Measurements from ENCODE around the gene HTRA3. TPM values are rescaled to one million over a fixed set of nuclear protein-coding genes. Genes with fewer than 3 reads are reported as not detected.

Gene HTRA3
- total and polyA plus RNA-seq, 2 of the 4 experiments (the other 2 are of a cell fraction), result 1.3 to 9.5 TPM

DNA sequence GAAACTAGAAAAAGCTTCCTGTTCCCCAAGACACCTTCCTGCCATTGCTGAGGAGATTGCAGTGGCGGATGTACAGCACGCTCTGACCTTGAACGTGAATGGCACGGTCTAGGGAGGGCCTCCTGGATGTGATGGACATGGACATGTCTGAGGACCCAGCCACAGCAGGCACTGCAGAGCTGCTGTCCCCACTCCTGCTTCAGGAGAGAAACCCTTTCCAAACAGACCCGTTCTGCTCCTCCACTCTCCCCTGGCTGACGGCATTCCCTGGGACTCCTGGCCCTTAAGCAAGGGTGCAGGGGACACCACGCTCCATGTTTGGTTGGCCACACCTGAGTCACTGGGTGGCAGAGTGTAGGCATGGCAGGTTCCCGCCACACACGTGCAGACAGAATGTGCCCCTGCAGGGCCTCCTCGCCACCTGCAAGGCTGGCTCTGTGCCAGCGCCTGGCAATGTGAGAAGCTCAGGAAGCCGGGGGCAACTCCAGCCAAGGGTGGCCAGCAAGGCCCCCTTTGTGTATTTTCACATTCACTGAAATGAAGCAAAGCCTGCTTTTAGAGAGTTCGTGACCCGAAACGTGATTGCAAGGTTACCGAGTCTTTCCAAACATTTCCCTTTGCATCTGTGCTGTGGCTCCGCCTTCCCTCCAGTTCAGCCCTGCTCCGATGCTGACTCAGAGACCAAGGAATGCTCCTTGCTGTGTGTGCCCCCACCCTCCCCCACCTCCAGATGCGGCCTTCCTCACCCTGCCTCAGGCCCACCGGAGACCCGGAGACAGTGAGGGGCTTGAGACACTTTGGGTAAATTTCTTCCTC is 46.1 kb downstream of the HTRA3 start (continued):
- peak; percentile 32; the same call in 1 of the 2 replicates for TF ChIP-seq NFE2L2 (IDR thresholded peaks at IDR 0.05; ENCODE audit: low read depth, low read length)
- peak; percentile 62 for TF ChIP-seq CEBPB (IDR thresholded peaks at IDR 0.05; ENCODE audit: low read depth, low read length)
- TF ChIP-seq FOS (IDR thresholded peaks at IDR 0.05; ENCODE audit: low read depth, low read length), result peak; percentile 77; the same call in 1 of the 2 replicates

- Histone ChIP-seq H3K9ac (ENCODE audit: low read depth, low read length) (no peak overlapping the region), H2BK15ac (ENCODE audit: low read depth, low read length) (no peak overlapping the region), H3K36me3 (ENCODE audit: control insufficient read depth, insufficient read depth, low read length) (no peaks in the 10 kb centered on the region), H2AFZ (replicated peaks; ENCODE audit: low read length, poor library complexity) (peak overlapping the region; percentile 71), H3K4me1 (ENCODE audit: control insufficient read depth, insufficient read depth, low read length) (peaks cover 14% of the 10 kb centered on the region), H3K27ac (ENCODE audit: insufficient read depth, low read length) (peak overlapping the region; percentile 18; the same call in 1 of the 2 replicates), H4K91ac (ENCODE audit: insufficient read depth, low read depth, low read length) (peak overlapping the region; percentile 19; the same call in 1 of the 2 replicates), H3K14ac (replicated peaks; ENCODE audit: low read depth, low read length) (0 out of 2 replicates have a peak overlapping the region, but pooled peaks have one; percentile 6), H2BK5ac (ENCODE audit: low read depth, low read length, poor library complexity, severe bottlenecking) (no peak overlapping the region), H3K56ac (ENCODE audit: extremely low read depth, insufficient read depth, low read length) (no peak overlapping the region), H2AK9ac (replicated peaks; ENCODE audit: low read depth, low read length, poor library complexity) (peak overlapping the region; percentile 81), H3K27me3 (ENCODE audit: control insufficient read depth, insufficient read depth, low read length) (no peaks in the 10 kb centered on the region), H2BK20ac (ENCODE audit: low read depth, low read length) (peak overlapping the region; percentile 50; the same call in 1 of the 2 replicates), H3K4ac (ENCODE audit: low read depth, low read length) (peak overlapping the region; percentile 42), H2BK120ac (ENCODE audit: low read depth, low read length) (peak overlapping the region; percentile 64), H4K8ac (ENCODE audit: low read depth in 2 of 2, low read length in 2 of 2) (peak overlapping the region in 1 of 2 experiments; percentile 58; a peak in 2 of 4 replicates), H3K9me3 (ENCODE audit: control insufficient read depth, insufficient read depth, low read length) (peaks cover 5% of the 10 kb centered on the region), H3K23ac (ENCODE audit: low read depth, low read length) (no peak overlapping the region), H3K18ac (ENCODE audit: low read depth, low read length) (no peak overlapping the region), H3K4me2 (ENCODE audit: low read depth, low read length) (no peak overlapping the region), H4K5ac (ENCODE audit: low read depth, low read length) (no peak overlapping the region), H3K9me1 (ENCODE audit: insufficient read depth, low read length) (peaks cover 9% of the 10 kb centered on the region), H4K20me1 (ENCODE audit: insufficient read depth, low read length) (no peaks in the 10 kb centered on the region), H3K4me3 (ENCODE audit: insufficient read depth, low read depth, low read length) (no peak overlapping the region), H2AK5ac (ENCODE audit: low read depth, low read length) (peak overlapping the region; percentile 84), H3K79me1 (ENCODE audit: low read depth in 1 of 2, low read length in 2 of 2) (no peaks in the 10 kb centered on the region)
- CTCF ChIA-PET, result no interaction called here
- DNase-seq (no peak), ATAC-seq (ENCODE audit: low read depth) (peak; percentile 64)
- no TSS peak for BruUV-seq (replicated peaks)
- intact Hi-C loops (cut with micrococcal nuclease) (loop anchor here (1.0 kb wide), 1 partner anchor 74 kb away; no protein-coding TSS in a partner anchor), dilution Hi-C loops (cut with HindIII; ENCODE audit: low sequenced_read_pairs, unreplicated experiment) (no loop called here), in situ Hi-C loops (cut with MboI; ENCODE audit: low sequenced_read_pairs) (no loop called here)
- POLR2A ChIA-PET (ENCODE audit: unreplicated experiment), result no interaction called here
- 54% methylated on average over 3 of the region's 10 CpGs; no CpG with 5 or more reads in 1 of the 2 experiments for WGBS, 2 experiments (ENCODE audit: extremely low coverage in 2 of 2, insufficient read length in 1 of 2)
- no peak for TF ChIP-seq SMC3 (IDR thresholded peaks at IDR 0.05; ENCODE audit: low read depth, low read length)
- TF ChIP-seq, protein P1, sequence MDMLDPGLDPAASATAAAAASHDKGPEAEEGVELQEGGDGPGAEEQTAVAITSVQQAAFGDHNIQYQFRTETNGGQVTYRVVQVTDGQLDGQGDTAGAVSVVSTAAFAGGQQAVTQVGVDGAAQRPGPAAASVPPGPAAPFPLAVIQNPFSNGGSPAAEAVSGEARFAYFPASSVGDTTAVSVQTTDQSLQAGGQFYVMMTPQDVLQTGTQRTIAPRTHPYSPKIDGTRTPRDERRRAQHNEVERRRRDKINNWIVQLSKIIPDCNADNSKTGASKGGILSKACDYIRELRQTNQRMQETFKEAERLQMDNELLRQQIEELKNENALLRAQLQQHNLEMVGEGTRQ (IDR thresholded peaks at IDR 0.05; ENCODE audit: low read depth, low read length), result no peak
- TF ChIP-seq POLR2A (IDR thresholded peaks at IDR 0.05; ENCODE audit: low read depth, low read length), result no peak
- TF ChIP-seq, protein P2, sequence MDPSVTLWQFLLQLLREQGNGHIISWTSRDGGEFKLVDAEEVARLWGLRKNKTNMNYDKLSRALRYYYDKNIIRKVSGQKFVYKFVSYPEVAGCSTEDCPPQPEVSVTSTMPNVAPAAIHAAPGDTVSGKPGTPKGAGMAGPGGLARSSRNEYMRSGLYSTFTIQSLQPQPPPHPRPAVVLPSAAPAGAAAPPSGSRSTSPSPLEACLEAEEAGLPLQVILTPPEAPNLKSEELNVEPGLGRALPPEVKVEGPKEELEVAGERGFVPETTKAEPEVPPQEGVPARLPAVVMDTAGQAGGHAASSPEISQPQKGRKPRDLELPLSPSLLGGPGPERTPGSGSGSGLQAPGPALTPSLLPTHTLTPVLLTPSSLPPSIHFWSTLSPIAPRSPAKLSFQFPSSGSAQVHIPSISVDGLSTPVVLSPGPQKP (IDR thresholded peaks at IDR 0.05; ENCODE audit: borderline replicate concordance, low read depth, low read length), result no peak
- no peak for TF ChIP-seq RFX5 (IDR thresholded peaks at IDR 0.05; ENCODE audit: low read depth, low read length)
- TF ChIP-seq BHLHE40 (IDR thresholded peaks at IDR 0.05; ENCODE audit: low read depth, low read length), result no peak
Measured at GRCh38 chr4:8316251-8316771, 46.8 kb downstream of the HTRA3 start.

Measured in IMR-90 (cell line).